ENCODE measurements around the gene BRAP.
"Not testable (repeated sequence)": the region's sequence is repeated elsewhere in the genome, so short reads cannot be mapped to it uniquely, and the experiment has no call there.

The BRAP gene

GRCh38 chr12:111605911-111606766 is 79.6 kb downstream of the BRAP start:
- no peak for DNase-seq

GRCh38 chr12:111602857-111603256 is 82.9 kb downstream of the BRAP start:
- DNase-seq, result not testable (repeated sequence)

DNA sequence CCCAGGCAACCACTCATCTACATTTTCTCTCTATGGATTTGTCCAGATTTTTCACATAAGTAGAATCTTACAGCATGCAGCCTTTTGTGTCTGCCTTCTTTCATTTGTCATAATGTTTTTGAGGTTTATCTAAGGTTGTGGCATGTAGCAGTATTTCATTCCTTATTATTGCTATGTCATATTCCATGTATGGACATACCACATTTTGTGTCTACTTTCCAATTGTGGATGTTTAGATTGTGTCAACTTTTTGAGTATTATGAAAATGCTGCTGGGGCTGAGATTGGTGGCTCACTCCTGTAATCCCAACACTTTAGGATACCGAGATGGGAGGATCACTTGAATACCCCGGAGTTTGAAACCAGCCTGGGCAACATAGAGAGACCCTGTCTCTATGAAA is 83.4 kb downstream of the BRAP start:
- DNase-seq, result no peak

GRCh38 chr12:111600986-111601385 is 84.8 kb downstream of the BRAP start:
- not testable (repeated sequence) for DNase-seq

- DNase-seq, result no peak
Measured at GRCh38 chr12:111600205-111600642, 85.5 kb downstream of the BRAP start.

DNA sequence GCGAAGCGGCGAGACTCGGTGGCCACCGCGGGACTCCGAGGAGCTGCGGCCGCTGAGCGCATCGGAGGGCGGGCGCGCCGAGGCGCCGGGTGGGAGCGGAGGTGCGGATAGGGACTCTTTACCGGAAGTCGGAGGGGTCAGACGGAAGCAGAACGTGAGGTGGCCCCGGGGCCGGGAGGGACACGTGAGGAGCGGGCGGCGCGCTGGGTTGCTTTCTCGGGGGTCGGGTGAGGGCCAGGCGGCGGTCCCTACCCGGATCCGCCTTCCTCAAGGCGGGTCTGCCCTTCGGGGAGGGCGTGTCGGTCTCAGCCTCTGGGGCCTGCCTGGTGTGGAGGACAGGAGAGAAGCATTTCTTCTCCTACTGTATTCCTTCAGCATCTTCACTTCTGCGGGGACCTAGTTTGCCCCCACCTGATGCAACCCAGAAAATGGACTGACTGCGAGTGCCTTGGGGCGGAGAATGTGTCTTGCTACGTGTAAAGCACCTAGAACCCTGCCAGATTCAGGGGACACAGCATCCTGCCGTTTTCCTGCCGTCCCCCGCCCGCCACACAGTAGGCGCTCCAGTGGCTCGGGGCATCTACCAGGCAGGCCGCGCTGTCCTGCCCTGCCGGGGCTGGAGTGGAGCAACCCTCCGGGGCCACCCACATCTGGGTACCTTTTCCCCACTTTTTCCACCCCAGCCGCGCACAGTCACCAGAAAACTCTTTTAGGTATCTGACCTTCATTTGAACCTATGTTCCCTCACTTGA is 86.1 kb downstream of the BRAP start:
- peak; percentile 87 for DNase-seq

- peak; percentile 73 for DNase-seq
Measured at GRCh38 chr12:111598637-111599452, 86.9 kb downstream of the BRAP start, which contains the start of gene ATXN2. ATXN2 (minus strand) TSS chr12:111599315; CDS start chr12:111599034, 281 bp downstream.

DNA sequence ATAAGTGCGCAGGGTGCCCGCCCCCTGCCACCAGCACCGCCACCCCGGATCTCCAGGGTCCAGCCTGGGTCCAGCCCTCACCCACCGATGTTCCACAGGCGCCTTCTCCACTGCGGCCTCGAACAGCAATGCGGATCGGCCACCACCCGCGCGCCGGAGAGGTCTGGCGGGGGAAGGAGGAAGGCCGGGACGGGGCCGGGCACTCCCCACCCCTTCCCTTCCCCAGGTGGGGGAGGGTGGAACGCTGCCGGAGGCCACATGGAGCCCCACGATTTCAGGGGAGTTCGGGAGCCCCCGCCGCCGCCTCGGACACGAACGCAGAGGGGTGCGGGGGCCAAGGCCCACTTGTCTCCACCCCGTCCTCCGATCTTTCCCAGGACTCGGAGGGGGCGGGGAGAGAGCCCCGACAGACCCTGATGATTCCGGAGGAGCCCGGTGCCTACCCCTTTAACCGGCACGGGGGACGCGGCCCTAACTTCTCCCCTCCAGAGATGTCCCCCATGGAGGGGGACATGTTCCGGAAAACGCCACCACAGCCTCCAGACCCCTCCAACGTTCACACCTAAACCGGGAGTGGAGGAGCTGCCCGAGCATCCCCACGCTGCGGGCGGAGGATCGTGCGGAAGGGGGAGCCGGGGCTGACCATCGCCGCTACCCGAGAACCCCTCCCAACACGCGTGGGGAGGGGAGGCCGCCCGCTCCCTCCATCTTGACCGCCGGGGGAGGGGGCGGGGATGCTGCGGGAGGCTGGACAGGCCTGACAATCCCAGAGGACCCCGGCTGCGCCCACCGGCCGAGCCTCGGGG is 87.7 kb downstream of the BRAP start:
- peak; percentile 37 for DNase-seq

- DNase-seq, result peak; percentile 23
Measured at GRCh38 chr12:111596985-111597830, 88.5 kb downstream of the BRAP start.

DNA sequence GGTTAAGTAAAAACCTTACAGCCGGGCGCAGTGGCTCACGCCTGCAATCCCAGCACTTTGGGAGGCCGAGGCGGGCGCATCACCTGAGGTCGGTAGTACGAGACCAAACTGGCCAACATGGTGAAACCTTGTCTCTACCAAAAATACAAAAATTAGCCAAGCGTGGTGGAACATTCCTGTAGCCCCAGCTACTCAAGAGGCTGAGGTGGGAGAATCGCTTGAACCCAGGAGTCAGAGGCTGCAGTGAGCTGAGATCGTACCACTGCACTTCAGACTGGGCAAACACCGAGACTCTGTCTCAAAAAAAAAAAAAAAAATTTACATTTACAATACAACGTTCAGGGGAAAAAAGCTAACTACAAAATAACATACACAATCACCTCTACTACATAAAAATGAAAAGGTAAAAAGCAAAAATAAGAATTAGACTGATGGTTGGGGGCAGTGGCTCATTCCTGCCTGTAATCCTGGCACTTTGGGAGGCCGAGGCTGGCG is 90.4 kb downstream of the BRAP start:
- DNase-seq, result not testable (repeated sequence)

Measured in stimulated activated CD4-positive, alpha-beta T cell treated with anti-CD3 and anti-CD28 coated beads, Interleukin-4, amount 100 ng/mL, for 1 hour (primary cell).